ENCODE data around the gene SPDYE8. TPM values are rescaled to one million over a fixed set of nuclear protein-coding genes. Genes with fewer than 3 reads are reported as not detected.
"Not testable (repeated sequence)": the region's sequence is repeated elsewhere in the genome, so short reads cannot be mapped to it uniquely, and the experiment has no call there.

SPDYE8 gene
- total RNA-seq, 1 experiment from 2014 or later, result not detected

GRCh38 chr7:72971505-72971904 is 58.1 kb downstream of the SPDYE8 start:
- H3K36me3 ChIP-seq (ENCODE audit: low read depth); H3K27me3 ChIP-seq (ENCODE audit: insufficient read depth, low read depth); H3F3A ChIP-seq (ENCODE audit: insufficient read depth, low read depth); H2AFZ ChIP-seq; DNase-seq; H3K4me2 ChIP-seq; H3K9me3 ChIP-seq (ENCODE audit: insufficient read depth, low read depth); BruUV-seq (replicated peaks); H3K9me2 ChIP-seq (ENCODE audit: insufficient read depth); H3K27ac ChIP-seq; intact Hi-C loops (cut with micrococcal nuclease; ENCODE audit: unreplicated experiment); H3K4me1 ChIP-seq (replicated peaks; ENCODE audit: insufficient read depth); CTCF ChIA-PET; H4K20me1 ChIP-seq (ENCODE audit: insufficient read depth); POLR2A ChIA-PET (ENCODE audit: unreplicated experiment); H3K79me2 ChIP-seq (ENCODE audit: low read depth); H3K4me3 ChIP-seq: not testable (repeated sequence)

Other genes starting within 250 kb of the SPDYE8 start
- 2.2 and 3.0 TPM in 2 replicates for gene TYW1B, start 201.6 kb downstream of the SPDYE8 start, total RNA-seq (2021)
- gene POM121, start 104.7 kb downstream of the SPDYE8 start, total RNA-seq (2021), result 36.6 and 49.0 TPM in 2 replicates
- gene TRIM74, start 60.3 kb downstream of the SPDYE8 start, total RNA-seq (2021), result 1.2 and 2.6 TPM in 2 replicates
- gene SPDYE11, start 28.1 kb upstream of the SPDYE8 start, total RNA-seq (2021), result not detected in 2 replicates
- gene SPDYE9, start 56.3 kb upstream of the SPDYE8 start, total RNA-seq (2021), result not detected in 2 replicates